MM.1S (cell line): ENCODE results near the gene CLPTM1L.
"Not testable (repeated sequence)": the region's sequence is repeated elsewhere in the genome, so short reads cannot be mapped to it uniquely, and the experiment has no call there.

Source experiments
- DNase-seq: peaks from one replicate; pipeline ENCODE4 v3.0.0-alpha.2; 2015
- H2AFZ ChIP-seq: fragments of 300-600 bp; sonication (generic); 2 replicates; pipeline ENCODE4 v1.6.0; 2016; ENCODE audit warnings: antibody characterized with exemption, low read length
- H3F3A ChIP-seq: fragments of 300-600 bp; sonication (generic); 2 replicates; pipeline ENCODE4 v1.6.1; 2016; ENCODE audit warnings: mild to moderate bottlenecking, antibody characterized with exemption, low read length, moderate library complexity, mixed read lengths; ENCODE audit not compliant: insufficient read depth
- H3K27ac ChIP-seq: fragments of 300-600 bp; sonication (generic); 2 replicates; pipeline ENCODE4 v1.5.1; 2016; ENCODE audit warnings: mild to moderate bottlenecking, low read length
- H3K27me3 ChIP-seq: fragments of 300-600 bp; sonication (generic); replicated peaks from 2 replicates; pipeline ENCODE4 v1.6.0; 2016; ENCODE audit warnings: low read length; ENCODE audit not compliant: insufficient read depth
- H3K36me3 ChIP-seq: fragments of 300-600 bp; sonication (generic); replicated peaks from 2 replicates; pipeline ENCODE4 v1.6.1; 2016; ENCODE audit warnings: mild to moderate bottlenecking, low read length, mixed read lengths; ENCODE audit not compliant: insufficient read depth
- H3K4me1 ChIP-seq: fragments of 300-600 bp; sonication (generic); 2 replicates; pipeline ENCODE4 v1.6.1; 2016; ENCODE audit warnings: low read length, mixed read lengths
- H3K4me2 ChIP-seq: fragments of 300-600 bp; sonication (generic); 2 replicates; pipeline ENCODE4 v1.6.0; 2016; ENCODE audit warnings: low read depth, low read length
- H3K4me3 ChIP-seq: fragments of 300-600 bp; sonication (generic); 2 replicates; pipeline ENCODE4 v1.5.1; 2016; ENCODE audit warnings: low read length, mixed read lengths
- H3K79me2 ChIP-seq: fragments of 300-600 bp; sonication (generic); 2 replicates; pipeline ENCODE4 v1.6.1; 2016; ENCODE audit warnings: mixed run types, low read length, mixed read lengths
- H3K9ac ChIP-seq: fragments of 300-600 bp; sonication (generic); 2 replicates; pipeline ENCODE4 v1.6.1; 2016; ENCODE audit warnings: low read length, mixed read lengths
- H3K9me2 ChIP-seq: fragments of 300-600 bp; sonication (generic); replicated peaks from 2 replicates; pipeline ENCODE4 v1.6.1; 2016; ENCODE audit warnings: mild to moderate bottlenecking, low read length, mixed read lengths; ENCODE audit not compliant: insufficient read depth
- H3K9me3 ChIP-seq: fragments of 300-600 bp; sonication (generic); replicated peaks from 2 replicates; pipeline ENCODE4 v1.6.1; 2016; ENCODE audit warnings: mild to moderate bottlenecking, low read length, mixed read lengths; ENCODE audit not compliant: insufficient read depth
- H4K20me1 ChIP-seq: fragments of 300-600 bp; sonication (generic); 2 replicates; pipeline ENCODE4 v1.6.1; 2016; ENCODE audit warnings: mild to moderate bottlenecking, low read length, moderate library complexity, mixed read lengths; ENCODE audit not compliant: insufficient read depth
- CTCF ChIP-seq: fragments of 300-600 bp; sonication (generic); IDR thresholded peaks from 2 replicates; pipeline ENCODE4 v1.5.1; 2016; ENCODE audit warnings: antibody characterized with exemption, low read length, mixed read lengths
- EZH2 ChIP-seq: fragments of 300-600 bp; sonication (generic); optimal IDR thresholded peaks from 2 replicates; pipeline ENCODE3; 2017; ENCODE audit warnings: low read depth, mild to moderate bottlenecking, antibody characterized with exemption, low read length, mixed read lengths
- EZH2phosphoT487 ChIP-seq: fragments of 300-600 bp; sonication (generic); IDR thresholded peaks from 2 replicates; pipeline ENCODE4 v1.6.1; 2018; ENCODE audit warnings: antibody characterized with exemption, low read length

Gene CLPTM1L

DNA sequence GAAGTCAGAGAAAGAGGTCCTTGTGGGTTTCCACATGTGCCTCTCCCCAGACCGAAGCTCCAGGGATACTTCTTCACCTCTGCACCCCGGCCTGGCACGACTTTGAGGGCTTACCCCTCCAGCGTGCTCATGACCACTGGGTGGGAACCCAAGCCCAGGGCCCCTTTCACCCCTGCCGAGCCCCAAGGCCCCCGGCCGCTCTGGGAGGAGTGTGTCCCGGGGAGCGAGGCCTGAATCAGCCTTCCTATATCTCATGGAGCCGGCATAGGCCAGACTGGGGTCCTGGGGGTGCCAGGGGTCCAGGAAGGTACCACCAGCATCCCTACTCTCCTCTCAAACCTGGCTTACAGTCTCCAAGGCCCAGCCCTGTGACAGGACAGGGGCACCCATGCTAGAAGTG lies 67.1 kb downstream of the CLPTM1L start:
- no peak overlapping the region for H3K9ac ChIP-seq
- no peaks in the 10 kb centered on the region for H3K9me2 ChIP-seq
- H3K36me3 ChIP-seq: no peaks in the 10 kb centered on the region
- H3K4me2 ChIP-seq: no peak overlapping the region
- no peak overlapping the region for H2AFZ ChIP-seq
- H3K9me3 ChIP-seq: no peaks in the 10 kb centered on the region
- H3K27me3 ChIP-seq: no peaks in the 10 kb centered on the region
- DNase-seq: no peak
- no peak for TF ChIP-seq EZH2phosphoT487
- TF ChIP-seq EZH2: no peak
- TF ChIP-seq CTCF: no peak
- no peaks in the 10 kb centered on the region for H3K4me1 ChIP-seq
- no peaks in the 10 kb centered on the region for H4K20me1 ChIP-seq
- H3F3A ChIP-seq: no peaks in the 10 kb centered on the region
- no peak overlapping the region for H3K27ac ChIP-seq
- H3K79me2 ChIP-seq: no peaks in the 10 kb centered on the region
- no peak overlapping the region for H3K4me3 ChIP-seq

DNA sequence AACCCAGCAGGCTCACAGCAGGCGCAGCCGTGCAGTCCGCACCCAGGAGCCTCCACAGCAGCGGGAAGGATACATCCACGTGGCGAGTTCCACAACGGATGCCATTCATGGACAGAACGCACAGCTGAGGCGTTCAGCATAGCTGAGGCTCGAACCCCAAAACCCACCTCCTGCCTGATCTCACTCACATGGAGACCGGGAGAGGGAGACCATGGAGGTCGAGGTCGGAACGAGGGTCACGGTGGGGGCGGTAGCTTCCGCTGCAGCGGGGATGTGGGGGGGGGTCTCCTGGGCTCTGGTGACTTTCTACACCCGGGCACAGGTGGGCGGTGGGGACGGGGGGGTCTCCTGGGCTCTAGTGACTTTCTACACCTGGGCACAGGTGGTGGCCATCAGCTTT lies 67.6 kb downstream of the CLPTM1L start:
- H3K4me2 ChIP-seq: no peak overlapping the region
- no peaks in the 10 kb centered on the region for H3K79me2 ChIP-seq
- TF ChIP-seq EZH2 (no peak), CTCF (no peak), EZH2phosphoT487 (no peak)
- H3K27me3 ChIP-seq: no peaks in the 10 kb centered on the region
- H3K4me1 ChIP-seq: no peaks in the 10 kb centered on the region
- no peaks in the 10 kb centered on the region for H3K36me3 ChIP-seq
- no peak for DNase-seq
- H3K9me2 ChIP-seq: no peaks in the 10 kb centered on the region
- no peaks in the 10 kb centered on the region for H4K20me1 ChIP-seq
- H3K4me3 ChIP-seq: no peak overlapping the region
- no peak overlapping the region for H3K9ac ChIP-seq
- H3F3A ChIP-seq: no peaks in the 10 kb centered on the region
- H2AFZ ChIP-seq: no peak overlapping the region
- H3K9me3 ChIP-seq: no peaks in the 10 kb centered on the region
- H3K27ac ChIP-seq: no peak overlapping the region

DNA sequence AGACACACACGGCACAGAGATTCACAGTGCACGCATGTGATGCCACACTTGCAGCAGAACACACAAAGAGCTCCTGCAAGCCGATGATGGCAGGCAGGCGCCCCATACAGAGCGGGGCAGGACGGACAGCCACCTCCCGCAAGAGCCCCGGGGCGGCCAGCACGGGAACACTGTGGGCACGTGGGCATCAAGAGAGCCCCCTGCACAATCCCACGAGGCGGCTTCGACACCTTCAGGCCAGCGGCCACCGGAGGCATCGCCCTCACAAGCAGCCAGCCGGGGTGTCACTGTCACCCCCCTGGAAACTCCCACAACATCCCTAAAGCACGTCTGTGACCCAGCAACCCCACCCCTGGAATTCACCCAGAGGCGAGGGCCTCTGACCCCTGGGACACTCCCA lies 68.0 kb downstream of the CLPTM1L start:
- no peaks in the 10 kb centered on the region for H3K36me3 ChIP-seq
- no peaks in the 10 kb centered on the region for H3K79me2 ChIP-seq

DNA sequence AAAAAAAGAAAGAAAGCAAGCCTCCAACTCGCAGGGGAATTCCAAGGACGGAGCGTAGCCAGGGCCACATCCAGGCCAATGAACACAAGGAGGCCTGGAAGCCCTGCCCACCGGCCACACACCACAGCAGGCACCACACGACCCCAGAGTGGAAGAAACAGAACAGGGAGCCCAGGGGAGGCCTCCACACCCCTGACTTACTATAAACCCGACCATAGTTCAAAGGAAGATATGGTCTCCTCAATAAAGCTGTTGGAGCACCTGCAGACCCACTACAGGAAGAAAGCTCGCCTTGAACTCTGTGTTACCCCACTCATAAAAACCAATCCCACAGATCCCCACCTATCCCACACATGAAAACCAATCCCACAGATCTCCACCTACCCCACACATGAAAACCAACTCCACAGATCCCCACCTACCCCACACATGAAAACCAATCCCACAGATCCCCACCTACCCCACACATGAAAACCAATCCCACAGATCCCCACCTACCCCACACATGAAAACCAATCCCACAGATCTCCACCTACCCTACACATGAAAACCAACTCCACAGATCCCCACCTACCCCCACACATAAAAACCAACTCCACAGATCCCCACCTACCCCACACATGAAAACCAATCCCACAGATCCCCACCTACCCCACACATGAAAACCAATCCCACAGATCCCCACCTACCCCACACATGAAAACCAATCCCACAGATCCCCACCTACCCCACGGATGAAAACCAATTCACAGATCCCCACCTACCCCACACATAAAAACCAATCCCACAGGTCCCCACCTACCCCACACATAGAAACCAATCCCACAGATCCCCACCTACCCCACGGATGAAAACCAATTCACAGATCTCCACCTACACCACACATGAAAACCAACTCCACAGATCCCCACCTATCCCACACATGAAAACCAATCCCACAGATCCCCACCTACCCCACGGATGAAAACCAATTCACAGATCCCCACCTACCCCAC lies 69.2 kb downstream of the CLPTM1L start:
- not testable (repeated sequence) for H3K27ac ChIP-seq, H4K20me1 ChIP-seq, H3K9me3 ChIP-seq, DNase-seq, H3K9me2 ChIP-seq, H3K27me3 ChIP-seq, H3K4me1 ChIP-seq, H3K36me3 ChIP-seq, H3K4me3 ChIP-seq, H3F3A ChIP-seq, H3K9ac ChIP-seq, H3K79me2 ChIP-seq, H2AFZ ChIP-seq, H3K4me2 ChIP-seq

More for the DNA sequence above, 68.0 kb downstream of the CLPTM1L start:
- Histone ChIP-seq H4K20me1 (no peaks in the 10 kb centered on the region), H3K4me2 (no peak overlapping the region), H3K4me1 (no peaks in the 10 kb centered on the region), H3K9ac (no peak overlapping the region), H3K9me3 (no peaks in the 10 kb centered on the region), H2AFZ (no peak overlapping the region), H3F3A (no peaks in the 10 kb centered on the region), H3K9me2 (no peaks in the 10 kb centered on the region), H3K27ac (no peak overlapping the region), H3K4me3 (no peak overlapping the region), H3K27me3 (no peaks in the 10 kb centered on the region)
- TF ChIP-seq EZH2phosphoT487 (no peak), EZH2 (no peak), CTCF (no peak)
- DNase-seq: no peak
